ENCODE measurements around the gene POTEM.
"Not testable (repeated sequence)": the region's sequence is repeated elsewhere in the genome, so short reads cannot be mapped to it uniquely, and the experiment has no call there.

POTEM gene

GRCh38 chr14:19011703-19012102 lies 44.5 kb downstream of the POTEM start:
- H2AFZ ChIP-seq (ENCODE audit: low read depth, low read length, severe bottlenecking); H4K20me1 ChIP-seq (ENCODE audit: low read depth, low read length); H3K27ac ChIP-seq (ENCODE audit: low read depth, low read length); H3K79me2 ChIP-seq (ENCODE audit: insufficient read depth, low read length); H3K27me3 ChIP-seq (ENCODE audit: low read length); H3K9me2 ChIP-seq (replicated peaks; ENCODE audit: insufficient read depth, low read length); H3K4me3 ChIP-seq (ENCODE audit: insufficient read depth, low read length, poor library complexity, severe bottlenecking); H3K36me3 ChIP-seq (ENCODE audit: low read length); H3K4me2 ChIP-seq (ENCODE audit: low read depth, low read length, poor library complexity, severe bottlenecking); H3K9me3 ChIP-seq (ENCODE audit: insufficient read depth, low read length); H3F3A ChIP-seq (ENCODE audit: insufficient read depth); H3K9ac ChIP-seq (ENCODE audit: low read length): not testable (repeated sequence)

DNA sequence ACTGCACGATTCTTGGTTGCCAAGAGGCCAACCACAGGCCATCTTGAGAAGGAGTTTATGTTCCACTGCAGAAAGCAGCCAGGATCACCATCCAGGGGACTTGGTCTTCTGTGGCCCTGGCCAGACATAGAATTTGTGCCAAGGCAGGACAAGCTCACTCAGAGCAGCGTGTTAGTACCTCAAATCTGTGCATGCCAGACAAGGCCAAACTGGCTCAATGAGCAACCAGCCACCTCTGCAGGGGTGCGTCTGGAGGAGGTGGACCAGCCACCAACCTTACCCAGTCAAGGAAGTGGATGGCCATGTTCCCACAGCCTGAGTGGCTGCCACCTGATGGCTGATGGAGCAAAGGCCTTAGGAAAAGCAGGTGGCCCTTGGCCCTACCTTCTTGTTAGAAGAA lies 48.0 kb downstream of the POTEM start:
- H3K27me3 ChIP-seq (ENCODE audit: low read length); H3K9me2 ChIP-seq (replicated peaks; ENCODE audit: insufficient read depth, low read length); H3K9me3 ChIP-seq (ENCODE audit: insufficient read depth, low read length); H3K36me3 ChIP-seq (ENCODE audit: low read length); H3K4me2 ChIP-seq (ENCODE audit: low read depth, low read length, poor library complexity, severe bottlenecking); H3K79me2 ChIP-seq (ENCODE audit: insufficient read depth, low read length); H4K20me1 ChIP-seq (ENCODE audit: low read depth, low read length); H3K4me3 ChIP-seq (ENCODE audit: insufficient read depth, low read length, poor library complexity, severe bottlenecking); H3K27ac ChIP-seq (ENCODE audit: low read depth, low read length); H3F3A ChIP-seq (ENCODE audit: insufficient read depth); H3K9ac ChIP-seq (ENCODE audit: low read length); H2AFZ ChIP-seq (ENCODE audit: low read depth, low read length, severe bottlenecking): not testable (repeated sequence)

GRCh38 chr14:19025080-19025589 lies 57.9 kb downstream of the POTEM start:
- not testable (repeated sequence) for H3K9me2 ChIP-seq (replicated peaks; ENCODE audit: insufficient read depth, low read length); H3K79me2 ChIP-seq (ENCODE audit: insufficient read depth, low read length); H3F3A ChIP-seq (ENCODE audit: insufficient read depth); H3K27me3 ChIP-seq (ENCODE audit: low read length); H3K4me2 ChIP-seq (ENCODE audit: low read depth, low read length, poor library complexity, severe bottlenecking); H2AFZ ChIP-seq (ENCODE audit: low read depth, low read length, severe bottlenecking); H4K20me1 ChIP-seq (ENCODE audit: low read depth, low read length); H3K9ac ChIP-seq (ENCODE audit: low read length); H3K27ac ChIP-seq (ENCODE audit: low read depth, low read length); H3K36me3 ChIP-seq (ENCODE audit: low read length); H3K4me3 ChIP-seq (ENCODE audit: insufficient read depth, low read length, poor library complexity, severe bottlenecking); H3K9me3 ChIP-seq (ENCODE audit: insufficient read depth, low read length)

- H3F3A ChIP-seq (ENCODE audit: insufficient read depth); H3K27ac ChIP-seq (ENCODE audit: low read depth, low read length); H3K9ac ChIP-seq (ENCODE audit: low read length); H4K20me1 ChIP-seq (ENCODE audit: low read depth, low read length); H3K9me2 ChIP-seq (replicated peaks; ENCODE audit: insufficient read depth, low read length); H3K9me3 ChIP-seq (ENCODE audit: insufficient read depth, low read length); H3K27me3 ChIP-seq (ENCODE audit: low read length); H3K4me2 ChIP-seq (ENCODE audit: low read depth, low read length, poor library complexity, severe bottlenecking); H3K79me2 ChIP-seq (ENCODE audit: insufficient read depth, low read length); H3K4me3 ChIP-seq (ENCODE audit: insufficient read depth, low read length, poor library complexity, severe bottlenecking); H2AFZ ChIP-seq (ENCODE audit: low read depth, low read length, severe bottlenecking); H3K36me3 ChIP-seq (ENCODE audit: low read length): not testable (repeated sequence)
Observed at GRCh38 chr14:19026649-19027351, 59.6 kb downstream of the POTEM start.

DNA sequence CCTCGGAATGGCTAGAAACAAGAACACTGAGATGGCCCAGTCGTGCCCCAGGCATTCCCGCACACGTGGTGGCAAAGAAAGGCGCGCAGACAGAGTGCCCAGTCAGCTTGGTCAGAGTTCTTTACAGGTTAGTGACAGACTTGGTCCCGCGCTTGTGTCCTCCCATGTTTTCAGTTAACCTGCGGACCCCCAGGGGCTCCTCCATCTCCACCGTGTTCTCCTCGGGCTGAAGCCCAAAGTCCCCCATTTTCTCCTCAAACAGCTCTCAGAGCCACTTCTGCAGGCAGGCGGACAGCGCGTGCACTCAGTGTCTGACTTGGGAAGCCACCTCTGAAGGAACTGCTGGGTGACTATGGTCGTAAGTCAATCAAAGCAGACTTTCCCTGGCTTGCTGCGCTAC lies 60.7 kb downstream of the POTEM start:
- not testable (repeated sequence) for H3K9ac ChIP-seq (ENCODE audit: low read length); H4K20me1 ChIP-seq (ENCODE audit: low read depth, low read length); H3K4me2 ChIP-seq (ENCODE audit: low read depth, low read length, poor library complexity, severe bottlenecking); H2AFZ ChIP-seq (ENCODE audit: low read depth, low read length, severe bottlenecking); H3K79me2 ChIP-seq (ENCODE audit: insufficient read depth, low read length); H3K4me3 ChIP-seq (ENCODE audit: insufficient read depth, low read length, poor library complexity, severe bottlenecking); H3K27me3 ChIP-seq (ENCODE audit: low read length); H3K27ac ChIP-seq (ENCODE audit: low read depth, low read length); H3K9me2 ChIP-seq (replicated peaks; ENCODE audit: insufficient read depth, low read length); H3K36me3 ChIP-seq (ENCODE audit: low read length); H3K9me3 ChIP-seq (ENCODE audit: insufficient read depth, low read length); H3F3A ChIP-seq (ENCODE audit: insufficient read depth)

GRCh38 chr14:19036811-19037382 lies 69.7 kb downstream of the POTEM start:
- not testable (repeated sequence) for H2AFZ ChIP-seq (ENCODE audit: low read depth, low read length, severe bottlenecking); H3K4me2 ChIP-seq (ENCODE audit: low read depth, low read length, poor library complexity, severe bottlenecking); H3K79me2 ChIP-seq (ENCODE audit: insufficient read depth, low read length)

GRCh38 chr14:19038060-19038664 lies 70.9 kb downstream of the POTEM start:
- H3K36me3 ChIP-seq (ENCODE audit: low read length); H3K9ac ChIP-seq (ENCODE audit: low read length); H4K20me1 ChIP-seq (ENCODE audit: low read depth, low read length); H3K9me2 ChIP-seq (replicated peaks; ENCODE audit: insufficient read depth, low read length); H3K4me2 ChIP-seq (ENCODE audit: low read depth, low read length, poor library complexity, severe bottlenecking); H3K27ac ChIP-seq (ENCODE audit: low read depth, low read length); H3K9me3 ChIP-seq (ENCODE audit: insufficient read depth, low read length); H3K4me3 ChIP-seq (ENCODE audit: insufficient read depth, low read length, poor library complexity, severe bottlenecking); H3K27me3 ChIP-seq (ENCODE audit: low read length); H3K79me2 ChIP-seq (ENCODE audit: insufficient read depth, low read length); H2AFZ ChIP-seq (ENCODE audit: low read depth, low read length, severe bottlenecking); H3F3A ChIP-seq (ENCODE audit: insufficient read depth): not testable (repeated sequence)

More at GRCh38 chr14:19036811-19037382, 69.7 kb downstream of the POTEM start:
- not testable (repeated sequence) for H3K27me3 ChIP-seq (ENCODE audit: low read length); H3K9me2 ChIP-seq (replicated peaks; ENCODE audit: insufficient read depth, low read length); H3F3A ChIP-seq (ENCODE audit: insufficient read depth); H3K27ac ChIP-seq (ENCODE audit: low read depth, low read length); H3K9ac ChIP-seq (ENCODE audit: low read length); H4K20me1 ChIP-seq (ENCODE audit: low read depth, low read length); H3K36me3 ChIP-seq (ENCODE audit: low read length); H3K4me3 ChIP-seq (ENCODE audit: insufficient read depth, low read length, poor library complexity, severe bottlenecking); H3K9me3 ChIP-seq (ENCODE audit: insufficient read depth, low read length)

GRCh38 chr14:19038785-19039184 lies 71.6 kb downstream of the POTEM start:
- not testable (repeated sequence) for H3K27me3 ChIP-seq (ENCODE audit: low read length); H3K9ac ChIP-seq (ENCODE audit: low read length)

More at GRCh38 chr14:19038785-19039184, 71.6 kb downstream of the POTEM start:
- not testable (repeated sequence) for H2AFZ ChIP-seq (ENCODE audit: low read depth, low read length, severe bottlenecking); H4K20me1 ChIP-seq (ENCODE audit: low read depth, low read length); H3K4me2 ChIP-seq (ENCODE audit: low read depth, low read length, poor library complexity, severe bottlenecking); H3K9me3 ChIP-seq (ENCODE audit: insufficient read depth, low read length); H3K79me2 ChIP-seq (ENCODE audit: insufficient read depth, low read length); H3F3A ChIP-seq (ENCODE audit: insufficient read depth); H3K4me3 ChIP-seq (ENCODE audit: insufficient read depth, low read length, poor library complexity, severe bottlenecking); H3K9me2 ChIP-seq (replicated peaks; ENCODE audit: insufficient read depth, low read length); H3K27ac ChIP-seq (ENCODE audit: low read depth, low read length); H3K36me3 ChIP-seq (ENCODE audit: low read length)
